Large intestine (tissue), 3 donors: ENCODE results near the gene ZNF608. TPM values are rescaled to one million over a fixed set of nuclear protein-coding genes. Genes with fewer than 3 reads are reported as not detected.

Experiments
- DNase-seq, 2 donors: peaks; one replicate each; pipeline versions ENCODE4 v3.0.0 to v3.0.0-alpha.2; 2013
- H3K27ac ChIP-seq: one replicate; pipeline ENCODE4 v1.5.1; 2013; ENCODE audit warnings: low read length
- H3K27me3 ChIP-seq: 2 replicates; pipeline ENCODE4 v1.6.1; 2013; ENCODE audit warnings: low read length; ENCODE audit not compliant: control insufficient read depth, insufficient read depth
- H3K36me3 ChIP-seq: 2 replicates; pipeline ENCODE4 v1.6.1; 2013; ENCODE audit warnings: low read length; ENCODE audit not compliant: control insufficient read depth, insufficient read depth
- H3K4me1 ChIP-seq: one replicate; pipeline ENCODE4 v1.6.1; 2013; ENCODE audit warnings: low read length; ENCODE audit not compliant: control insufficient read depth, insufficient read depth
- H3K4me3 ChIP-seq: one replicate; pipeline ENCODE4 v1.5.1; 2013; ENCODE audit warnings: low read length
- H3K9me3 ChIP-seq: one replicate; pipeline ENCODE4 v1.6.1; 2013; ENCODE audit warnings: mild to moderate bottlenecking, low read depth, low read length, moderate library complexity; ENCODE audit not compliant: control insufficient read depth
- WGBS: methylation state at CpG from one replicate; pipeline ENCODE4 v1.1.5; 2013; ENCODE audit warnings: low lambda C conversion rate; ENCODE audit not compliant: insufficient coverage; 5-methylcytosine and 5-hydroxymethylcytosine counted together
- polyA plus RNA-seq: library from polyadenylated mRNA; unstranded; fragments of 120-200 nt; gene quantifications from one replicate; pipeline ENCODE4 v1.2.1, GENCODE V29; 2013

The ZNF608 gene
- polyA plus RNA-seq, 1 donor: 44.2 TPM

DNA sequence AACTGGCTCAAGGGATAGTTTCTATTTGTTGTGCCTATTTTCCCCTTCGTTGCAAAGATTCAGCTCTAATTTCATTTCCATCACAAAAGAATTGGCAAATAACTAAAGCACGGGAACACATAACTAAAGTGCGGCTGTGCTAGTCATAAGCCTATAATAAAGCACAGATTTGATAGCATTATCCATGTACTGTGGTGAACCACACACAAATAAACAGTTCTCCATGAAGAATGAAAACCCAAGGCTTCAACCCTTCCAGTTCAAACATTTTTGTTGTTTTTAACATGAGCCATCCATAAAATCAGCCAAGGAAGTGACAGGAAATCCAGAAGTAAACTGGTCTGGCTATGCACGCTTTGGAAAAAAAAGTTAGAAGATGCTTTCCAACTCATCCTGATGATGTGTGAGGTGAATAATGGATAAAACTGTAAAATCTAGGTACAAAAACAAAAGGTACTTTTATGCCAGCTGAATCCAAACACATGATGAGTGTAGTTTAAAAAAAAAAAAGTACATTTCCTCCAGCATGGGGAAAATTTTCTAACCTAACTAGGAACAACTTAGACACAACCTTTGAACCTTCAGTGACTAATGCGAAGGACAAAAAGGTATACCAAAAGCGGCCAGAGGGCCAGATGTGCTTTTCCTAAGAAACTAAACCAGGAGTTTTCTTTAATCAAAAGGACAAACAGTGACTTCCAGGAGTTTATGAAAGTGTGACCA is 10.2 kb downstream of the ZNF608 start:
- Histone ChIP-seq H3K36me3 (no peaks in the 10 kb centered on the region), H3K4me3 (no peak overlapping the region), H3K27me3 (no peaks in the 10 kb centered on the region), H3K27ac (peak overlapping the region; percentile 95), H3K9me3 (no peaks in the 10 kb centered on the region), H3K4me1 (peaks cover 78% of the 10 kb centered on the region)
- WGBS: 34% methylated on average over 4 of the region's 6 CpGs
- peak in 1 of 2 donors; percentile 67 for DNase-seq

DNA sequence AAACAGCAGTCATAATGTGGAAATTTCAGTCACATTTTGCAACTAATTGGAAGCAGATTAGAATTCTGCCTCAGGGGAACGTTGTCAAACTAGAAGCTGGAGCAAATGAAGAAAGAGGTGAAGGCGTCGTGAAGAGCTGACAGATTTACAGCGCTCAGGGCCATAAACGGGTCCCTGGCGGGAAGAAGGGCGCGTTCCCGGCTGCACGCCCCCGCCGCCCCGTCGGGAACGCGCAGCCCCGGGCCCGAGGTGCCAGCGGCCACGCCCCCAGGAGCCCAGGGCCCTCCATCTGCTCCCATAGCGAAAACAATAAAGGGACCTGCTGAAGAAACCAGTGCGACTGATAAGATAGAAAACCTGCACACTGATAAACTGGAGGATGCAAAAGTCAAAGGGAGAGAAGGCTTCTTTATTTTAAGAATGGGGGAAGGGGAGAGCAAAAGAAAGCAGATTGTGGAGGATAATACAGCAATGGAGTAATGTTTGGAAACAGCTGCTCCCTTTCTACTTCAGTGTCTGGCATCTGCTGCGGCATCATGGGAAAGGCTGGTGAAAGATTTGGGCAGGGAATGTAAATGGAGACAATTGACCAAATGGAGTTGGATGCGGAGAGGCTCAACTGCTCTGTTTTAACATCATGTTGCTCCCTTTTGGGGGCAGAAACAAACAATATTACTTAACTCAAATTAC is 11.1 kb downstream of the ZNF608 start:
- Histone ChIP-seq H3K4me3 (peak overlapping the region; percentile 26), H3K27me3 (no peaks in the 10 kb centered on the region)
- WGBS: 0% methylated on average over 2 of the region's 24 CpGs

DNA sequence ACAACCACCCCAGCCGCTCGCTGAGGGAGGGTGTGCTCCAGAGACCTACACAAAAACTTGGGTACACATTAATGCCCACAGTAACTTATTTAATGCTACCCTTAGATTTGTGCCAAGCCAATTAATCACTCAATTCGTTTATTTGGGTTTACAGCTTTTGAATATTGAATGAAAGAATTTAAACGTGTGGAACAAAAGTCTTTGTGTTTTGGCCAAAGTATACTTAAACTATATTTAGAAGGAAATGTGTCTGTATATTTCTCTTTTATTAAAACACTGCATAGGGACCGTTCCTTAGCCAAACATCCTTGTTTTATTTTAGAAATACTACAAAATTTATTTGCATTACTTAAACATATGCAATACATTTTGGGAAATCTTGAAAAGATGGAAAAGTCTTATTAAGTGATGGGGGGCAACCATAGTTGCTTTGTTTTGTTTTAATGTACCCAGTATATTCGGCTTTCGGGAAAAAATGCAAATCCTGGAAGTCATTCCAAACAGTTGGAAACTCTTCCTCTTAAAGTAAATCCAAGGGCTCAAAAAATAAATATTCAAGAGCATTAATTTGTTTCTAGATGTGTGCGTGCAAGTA is 11.8 kb downstream of the ZNF608 start:
- H3K4me3 ChIP-seq: peak overlapping the region; percentile 26
- H3K27me3 ChIP-seq: no peaks in the 10 kb centered on the region
- no peaks in the 10 kb centered on the region for H3K9me3 ChIP-seq
- peaks cover 77% of the 10 kb centered on the region for H3K4me1 ChIP-seq
- no peaks in the 10 kb centered on the region for H3K36me3 ChIP-seq
- WGBS: 39% methylated on average over 4 of the region's 8 CpGs
- peak overlapping the region; percentile 95 for H3K27ac ChIP-seq
- DNase-seq: no peak

More for the DNA sequence above, 11.1 kb downstream of the ZNF608 start:
- no peaks in the 10 kb centered on the region for H3K36me3 ChIP-seq
- DNase-seq: peak; percentile 70 to 90
- H3K9me3 ChIP-seq: no peaks in the 10 kb centered on the region
- H3K4me1 ChIP-seq: peaks cover 77% of the 10 kb centered on the region
- H3K27ac ChIP-seq: peak overlapping the region; percentile 95

DNA sequence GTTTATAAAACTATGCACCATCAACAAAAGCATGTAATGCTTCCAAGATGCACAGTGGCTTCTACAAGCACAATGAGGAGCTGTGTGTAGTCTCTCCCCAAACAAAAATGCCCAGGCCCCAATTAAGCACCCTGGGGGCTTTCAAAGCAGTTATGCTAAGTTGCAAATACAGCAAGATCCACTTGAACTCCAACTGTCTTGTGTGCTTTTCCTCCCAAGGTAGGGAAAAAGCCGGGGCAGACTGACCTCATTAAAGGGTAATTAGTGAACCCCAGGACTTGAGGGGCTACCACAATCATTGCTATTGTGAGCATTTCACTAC is 13.1 kb downstream of the ZNF608 start:
- no peak for DNase-seq
- no peaks in the 10 kb centered on the region for H3K27me3 ChIP-seq
- no peak overlapping the region for H3K4me3 ChIP-seq
- no peaks in the 10 kb centered on the region for H3K9me3 ChIP-seq
- H3K27ac ChIP-seq: no peak overlapping the region
- no CpG with 5 or more reads among the region's 1 CpG for WGBS
- peaks cover 66% of the 10 kb centered on the region for H3K4me1 ChIP-seq
- H3K36me3 ChIP-seq: no peaks in the 10 kb centered on the region

- WGBS: 78% methylated on average over 1 of the region's 3 CpGs
- no peak for DNase-seq
- Histone ChIP-seq H3K27me3 (no peaks in the 10 kb centered on the region), H3K9me3 (no peaks in the 10 kb centered on the region), H3K36me3 (peaks cover 3% of the 10 kb centered on the region), H3K27ac (no peak overlapping the region), H3K4me3 (no peak overlapping the region), H3K4me1 (peaks cover 64% of the 10 kb centered on the region)
These were observed 13.8 kb downstream of the ZNF608 start for GRCh38 chr5:124732428-124733328.

GRCh38 chr5:124730381-124730780 is 16.1 kb downstream of the ZNF608 start:
- no peaks in the 10 kb centered on the region for H3K27me3 ChIP-seq
- peak in 1 of 2 donors; percentile 48 for DNase-seq

DNA sequence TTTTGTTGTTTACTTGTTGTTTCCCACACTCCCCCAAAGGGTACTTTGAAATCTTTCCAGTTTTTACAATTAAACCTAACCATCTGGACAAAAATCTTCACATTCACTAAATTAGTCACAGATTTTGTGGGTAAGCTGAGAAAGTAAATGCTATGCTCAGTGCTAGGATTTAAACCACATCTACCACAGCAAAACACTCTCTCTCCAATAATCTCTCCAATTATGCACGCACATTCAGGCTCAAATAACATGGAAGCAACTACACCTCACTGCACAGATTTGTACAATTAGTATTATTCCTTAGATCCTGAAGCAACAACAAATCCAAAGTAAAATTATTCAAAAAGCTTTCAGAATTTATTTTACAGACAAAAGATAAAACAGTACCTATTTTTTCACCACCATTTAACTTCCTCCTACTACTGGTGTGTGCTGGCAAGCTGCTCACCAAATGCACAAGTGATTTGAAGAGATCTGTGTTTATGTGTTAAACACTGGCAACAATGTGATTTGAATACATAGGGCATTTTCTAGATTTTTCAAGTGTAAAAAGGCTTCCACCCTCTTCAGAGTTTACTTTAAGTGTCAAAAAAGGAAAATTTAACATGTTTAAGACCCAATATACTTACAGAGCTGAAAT is 16.6 kb downstream of the ZNF608 start:
- Histone ChIP-seq H3K27me3 (no peaks in the 10 kb centered on the region), H3K36me3 (peaks cover 3% of the 10 kb centered on the region), H3K27ac (peak overlapping the region; percentile 20), H3K4me1 (peaks cover 41% of the 10 kb centered on the region), H3K9me3 (no peaks in the 10 kb centered on the region), H3K4me3 (no peak overlapping the region)
- no peak for DNase-seq
- WGBS: 100% methylated on average over 1 of the region's 1 CpG

More at GRCh38 chr5:124730381-124730780, 16.1 kb downstream of the ZNF608 start:
- H3K9me3 ChIP-seq: no peaks in the 10 kb centered on the region
- no peak overlapping the region for H3K4me3 ChIP-seq
- H3K4me1 ChIP-seq: peaks cover 44% of the 10 kb centered on the region
- peaks cover 3% of the 10 kb centered on the region for H3K36me3 ChIP-seq
- peak overlapping the region; percentile 20 for H3K27ac ChIP-seq
- 83% methylated on average over 1 of the region's 2 CpGs for WGBS

DNA sequence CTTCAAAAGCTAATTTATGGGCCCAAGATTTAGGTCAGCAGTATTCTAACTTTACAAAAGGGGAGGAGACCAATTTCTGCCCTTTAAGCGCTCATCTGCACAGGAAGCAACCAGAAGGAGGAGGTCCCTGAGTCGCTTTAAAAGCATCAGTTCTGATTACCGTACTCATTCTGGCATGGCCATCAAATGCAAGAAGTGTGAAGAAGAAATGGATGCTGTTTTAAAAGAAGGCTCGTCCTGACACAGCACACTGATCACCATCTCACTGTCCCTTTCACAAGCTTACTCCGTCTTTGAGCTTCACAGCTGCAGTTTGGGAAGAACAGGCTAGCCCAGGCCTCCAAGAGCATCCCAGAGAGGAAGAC is 17.5 kb downstream of the ZNF608 start:
- no peak for DNase-seq
- WGBS: no CpG with 5 or more reads among the region's 5 CpGs
- peaks cover 3% of the 10 kb centered on the region for H3K36me3 ChIP-seq
- no peak overlapping the region for H3K4me3 ChIP-seq
- H3K27me3 ChIP-seq: no peaks in the 10 kb centered on the region
- peaks cover 32% of the 10 kb centered on the region for H3K4me1 ChIP-seq
- no peak overlapping the region for H3K27ac ChIP-seq
- H3K9me3 ChIP-seq: no peaks in the 10 kb centered on the region

GRCh38 chr5:124728331-124728967 is 18.0 kb downstream of the ZNF608 start:
- peak in 1 of 2 donors; percentile 61 for DNase-seq
- Histone ChIP-seq H3K27ac (no peak overlapping the region), H3K36me3 (peaks cover 3% of the 10 kb centered on the region), H3K27me3 (no peaks in the 10 kb centered on the region), H3K9me3 (no peaks in the 10 kb centered on the region), H3K4me3 (no peak overlapping the region), H3K4me1 (peaks cover 29% of the 10 kb centered on the region)
- WGBS: 70% methylated on average over 5 of the region's 5 CpGs
